DMS53 (cell line): Measurements from ENCODE around the gene PIP4K2B.

Experiments used
- DNase-seq: peaks from one replicate; lab custom pipeline; 2025; lab: John Stamatoyannopoulos, UW

Gene PIP4K2B

GRCh38 chr17:38730526-38731379 is 68.6 kb downstream of the PIP4K2B start:
- peak; percentile 57 for DNase-seq

- peak; percentile 85 for DNase-seq
Measured at GRCh38 chr17:38729886-38730525, 69.3 kb downstream of the PIP4K2B start, which contains the start of gene CISD3. Gene CISD3 (plus strand): TSS chr17:38730341. CDS start chr17:38730359, 18 bp downstream.

- DNase-seq, result no peak
Measured at GRCh38 chr17:38729368-38729885, 69.9 kb downstream of the PIP4K2B start.

DNA sequence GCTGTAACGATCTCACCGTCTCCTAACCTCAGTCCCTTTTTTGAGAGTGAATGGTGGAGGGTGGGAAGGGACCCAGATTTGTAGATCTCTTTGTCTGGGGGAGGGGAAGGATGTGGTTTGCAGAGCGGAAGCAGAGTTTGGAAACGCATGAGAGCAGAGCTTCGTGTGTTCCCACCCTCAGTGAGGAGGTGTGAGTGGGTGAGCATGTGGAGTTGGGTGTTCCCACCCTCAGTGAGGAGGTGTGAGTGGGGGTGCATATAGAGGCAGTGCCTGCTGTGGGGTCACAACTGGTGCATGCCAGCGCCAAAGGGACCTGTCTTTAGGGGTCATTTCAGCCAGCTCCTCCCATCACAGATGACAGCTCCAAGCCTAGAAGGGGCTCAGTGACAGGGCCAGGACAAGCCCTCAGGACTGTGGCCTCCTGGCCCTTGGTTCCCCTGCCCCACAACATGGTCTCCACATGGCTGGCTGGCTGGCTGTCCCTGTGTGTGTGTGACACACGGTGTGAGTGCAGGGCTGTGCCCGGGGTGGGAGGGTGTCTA is 71.0 kb downstream of the PIP4K2B start:
- no peak for DNase-seq

GRCh38 chr17:38727736-38728135 is 71.6 kb downstream of the PIP4K2B start:
- no peak for DNase-seq

- DNase-seq, result peak; percentile 63
Measured at GRCh38 chr17:38726145-38726544, 73.2 kb downstream of the PIP4K2B start.

- DNase-seq, result peak; percentile 46
Measured at GRCh38 chr17:38725066-38725465, 74.3 kb downstream of the PIP4K2B start.

DNA sequence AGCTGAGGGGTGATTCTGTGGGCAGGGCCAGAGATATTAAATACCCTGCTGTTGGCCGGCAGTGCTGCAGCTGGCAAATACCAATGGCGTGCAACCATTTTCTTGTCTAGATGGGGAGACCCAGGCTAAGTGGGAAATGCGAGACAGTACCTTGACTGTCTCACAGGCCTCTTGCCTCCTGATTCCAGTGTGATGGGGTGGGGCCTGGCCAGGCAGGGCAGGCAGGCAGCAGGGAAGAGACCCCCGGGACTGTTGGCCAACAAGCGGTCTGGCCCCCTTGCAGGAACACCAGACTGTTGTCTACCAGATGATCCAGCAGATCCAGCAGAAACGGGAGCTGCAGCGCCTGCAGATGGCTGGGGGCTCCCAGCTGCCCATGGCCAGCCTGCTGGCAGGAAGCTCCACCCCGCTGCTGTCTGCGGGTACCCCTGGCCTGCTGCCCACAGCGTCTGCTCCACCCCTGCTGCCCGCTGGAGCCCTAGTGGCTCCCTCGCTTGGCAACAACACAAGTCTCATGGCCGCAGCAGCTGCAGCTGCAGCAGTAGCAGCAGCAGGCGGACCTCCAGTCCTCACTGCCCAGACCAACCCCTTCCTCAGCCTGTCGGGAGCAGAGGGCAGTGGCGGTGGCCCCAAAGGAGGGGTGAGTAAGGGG is 74.9 kb downstream of the PIP4K2B start:
- peak; percentile 75 for DNase-seq

- DNase-seq, result no peak
Measured at GRCh38 chr17:38721802-38722201, 77.6 kb downstream of the PIP4K2B start.

DNA sequence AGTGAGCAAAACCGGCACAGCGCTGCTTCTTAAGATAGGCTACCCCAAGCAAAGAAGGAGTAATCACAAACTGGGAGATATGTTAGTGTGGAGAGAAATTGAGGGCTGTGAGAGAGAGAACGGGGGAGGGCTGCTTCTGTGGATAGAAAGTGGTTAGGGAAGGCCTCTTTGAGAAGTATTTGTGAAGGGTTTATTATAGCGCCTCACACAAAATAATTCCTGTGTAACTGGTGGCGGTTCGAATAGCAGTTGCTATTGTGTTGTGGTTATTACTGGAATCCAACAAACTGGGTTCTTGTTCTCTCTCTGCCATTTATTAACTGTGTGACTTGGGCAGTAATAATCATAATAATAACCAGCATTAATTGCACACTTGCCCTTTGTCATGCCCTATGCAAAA is 78.4 kb downstream of the PIP4K2B start:
- no peak for DNase-seq

- DNase-seq, result peak; percentile 16
Measured at GRCh38 chr17:38719943-38720641, 79.3 kb downstream of the PIP4K2B start.

DNA sequence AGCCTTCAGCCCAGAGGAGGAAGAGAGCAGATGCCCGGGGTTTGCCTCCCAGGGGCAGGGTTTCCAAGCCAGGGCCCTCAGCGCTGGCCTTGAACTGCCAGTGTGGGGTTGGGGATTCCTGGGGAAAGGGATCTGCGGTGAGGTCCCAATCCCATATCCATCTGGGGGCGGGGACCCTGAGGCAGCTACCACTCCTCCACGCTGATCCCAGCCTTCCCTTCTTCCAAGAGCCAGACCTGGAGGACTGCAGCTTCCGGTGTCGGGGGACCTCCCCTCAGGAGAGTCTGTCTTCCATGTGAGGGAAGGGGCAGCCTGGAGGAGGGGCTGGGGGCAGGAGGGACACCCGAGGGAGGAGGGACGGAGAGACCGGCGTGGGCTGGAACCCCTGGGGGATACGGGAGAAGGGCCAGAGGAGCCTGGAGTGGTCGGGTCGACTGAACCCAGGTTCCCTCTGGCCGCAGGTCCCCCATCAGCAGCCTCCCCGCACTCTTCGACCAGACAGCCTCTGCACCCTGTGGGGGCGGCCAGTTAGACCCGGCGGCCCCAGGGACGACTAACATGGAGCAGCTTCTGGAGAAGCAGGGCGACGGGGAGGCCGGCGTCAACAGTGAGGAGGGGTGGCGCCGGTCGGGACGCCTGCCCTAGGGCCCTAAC is 79.9 kb downstream of the PIP4K2B start:
- no peak for DNase-seq

- no peak for DNase-seq
Measured at GRCh38 chr17:38717139-38717745, 82.1 kb downstream of the PIP4K2B start.

- DNase-seq, result no peak
Measured at GRCh38 chr17:38716368-38717005, 82.9 kb downstream of the PIP4K2B start.
